Smooth muscle cell (in vitro differentiated cells): ENCODE results near the gene CFAP299. TPM values are rescaled to one million over a fixed set of nuclear protein-coding genes. Genes with fewer than 3 reads are reported as not detected.

Source experiments
- DNase-seq: peaks from one replicate; lab custom pipeline; 2025; ENCODE audit not compliant: unreplicated experiment; lab: John Stamatoyannopoulos, UW
- H2AFZ ChIP-seq: fragments of 200-600 bp; sonication (generic); 2 replicates; pipeline ENCODE4 v1.6.0; 2016; ENCODE audit warnings: antibody characterized with exemption, low read depth, mild to moderate bottlenecking
- H3F3A ChIP-seq: fragments of 200-600 bp; sonication (generic); 2 replicates; pipeline ENCODE4 v1.6.0; 2017; ENCODE audit warnings: antibody characterized with exemption, low read depth
- H3K27ac ChIP-seq: fragments of 200-600 bp; sonication (generic); 2 replicates; pipeline ENCODE4 v1.5.1; 2016; ENCODE audit warnings: low read depth, mild to moderate bottlenecking
- H3K27me3 ChIP-seq: fragments of 200-600 bp; sonication (generic); 2 replicates; pipeline ENCODE4 v1.6.1; 2016; ENCODE audit warnings: low read depth, mild to moderate bottlenecking
- H3K36me3 ChIP-seq: fragments of 200-600 bp; sonication (generic); 2 replicates; pipeline ENCODE4 v1.5.1; 2016; ENCODE audit warnings: low read depth
- H3K4me1 ChIP-seq: fragments of 200-600 bp; sonication (generic); 2 replicates; pipeline ENCODE4 v1.5.1; 2016; ENCODE audit warnings: low read depth
- H3K4me2 ChIP-seq: fragments of 200-600 bp; sonication (generic); 2 replicates; pipeline ENCODE4 v1.6.0; 2016; ENCODE audit warnings: mild to moderate bottlenecking
- H3K4me3 ChIP-seq: fragments of 200-600 bp; sonication (generic); 2 replicates; pipeline ENCODE4 v1.5.1; 2016; ENCODE audit warnings: mild to moderate bottlenecking
- H3K79me2 ChIP-seq: fragments of 200-600 bp; sonication (generic); 2 replicates; pipeline ENCODE4 v1.6.0; 2016; ENCODE audit warnings: low read depth, mild to moderate bottlenecking
- H3K9ac ChIP-seq: fragments of 200-600 bp; sonication (generic); 2 replicates; pipeline ENCODE4 v1.6.0; 2016; ENCODE audit warnings: low read depth
- H3K9me3 ChIP-seq: fragments of 200-600 bp; sonication (generic); replicated peaks from 2 replicates; pipeline ENCODE4 v1.5.1; 2016; ENCODE audit warnings: low read depth
- H4K20me1 ChIP-seq: fragments of 200-600 bp; sonication (generic); 2 replicates; pipeline ENCODE4 v1.6.0; 2016; ENCODE audit warnings: low read depth
- CTCF ChIP-seq: fragments of 200-600 bp; sonication (generic); IDR thresholded peaks from 2 replicates; pipeline ENCODE4 v1.5.1; 2017; ENCODE audit warnings: borderline replicate concordance, mild to moderate bottlenecking, antibody characterized with exemption; ENCODE audit not compliant: insufficient read depth, poor library complexity, severe bottlenecking
- WGBS: methylation state at CpG from one replicate; pipeline ENCODE4 v1.1.7; 2016; ENCODE audit warnings: low lambda C conversion rate; 5-methylcytosine and 5-hydroxymethylcytosine counted together
- polyA plus RNA-seq: library from polyadenylated mRNA; unstranded; fragments of >200 nt; fragmentation: Nextera tagmentation; extraction: Ambion mirVana; gene quantifications from 2 replicates; pipeline ENCODE4 v1.2.1, GENCODE V29; 2016
- total RNA-seq: library from RNA; depleted of rRNA; stranded (reverse); fragments of >200 nt; gene quantifications from 2 replicates; pipeline ENCODE4 v1.2.3, GENCODE V29; 2014

The CFAP299 gene
- total and polyA plus RNA-seq, 2 experiments from 2014 or later = not detected

DNA sequence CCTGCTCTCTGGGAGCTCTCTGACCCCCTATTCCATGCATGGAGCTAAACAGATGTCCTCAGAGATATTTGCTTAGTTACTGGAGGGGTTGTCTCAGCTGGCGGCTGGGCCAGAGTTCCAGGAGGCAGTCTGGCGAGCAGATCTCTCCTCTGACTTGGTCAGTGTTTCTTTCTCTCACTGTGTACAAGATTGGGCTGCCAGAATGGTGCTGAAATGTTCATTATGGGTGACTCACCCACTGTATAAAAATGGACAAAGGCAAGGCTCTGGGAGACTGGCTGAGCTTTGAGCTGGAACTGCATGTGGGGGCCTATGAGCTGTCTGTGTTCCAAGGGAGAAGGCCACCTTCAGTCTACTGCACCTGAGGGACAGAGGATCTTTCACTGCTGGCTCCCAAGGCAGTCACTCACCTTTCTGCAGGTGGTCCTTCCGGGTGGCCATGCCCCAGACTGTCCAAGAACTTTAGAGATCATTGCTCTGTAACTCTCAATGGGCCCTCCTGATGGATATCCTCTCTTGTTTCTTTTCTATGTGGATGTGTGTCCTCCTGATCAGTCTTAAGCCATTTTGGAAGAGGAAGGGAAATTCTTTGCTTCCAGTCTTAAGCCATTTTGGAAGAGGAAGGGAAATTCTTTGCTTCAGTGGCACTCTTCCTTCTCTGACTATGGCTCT lies 88.2 kb downstream of the CFAP299 start:
- Histone ChIP-seq H3K4me1 (no peaks in the 10 kb centered on the region), H2AFZ (no peak overlapping the region)
- 86% methylated on average over 3 of the region's 3 CpGs for WGBS

GRCh38 chr4:80424225-80424581 lies 88.7 kb downstream of the CFAP299 start:
- no peak overlapping the region for H2AFZ ChIP-seq
- 88% methylated on average over 2 of the region's 2 CpGs for WGBS
- no peaks in the 10 kb centered on the region for H3K4me1 ChIP-seq
- no peak overlapping the region for H3K9ac ChIP-seq
- H3K27ac ChIP-seq = no peak overlapping the region
- H3K9me3 ChIP-seq = no peaks in the 10 kb centered on the region
- no peak for DNase-seq
- H3K4me2 ChIP-seq = no peak overlapping the region
- H3K36me3 ChIP-seq = no peaks in the 10 kb centered on the region
- no peaks in the 10 kb centered on the region for H3K79me2 ChIP-seq
- H4K20me1 ChIP-seq = no peaks in the 10 kb centered on the region
- no peaks in the 10 kb centered on the region for H3K27me3 ChIP-seq
- H3F3A ChIP-seq = no peaks in the 10 kb centered on the region
- H3K4me3 ChIP-seq = no peak overlapping the region
- TF ChIP-seq CTCF = no peak

More for the DNA sequence above, 88.2 kb downstream of the CFAP299 start:
- H3K4me3 ChIP-seq = no peak overlapping the region
- no peaks in the 10 kb centered on the region for H4K20me1 ChIP-seq
- no peaks in the 10 kb centered on the region for H3K79me2 ChIP-seq
- no peak overlapping the region for H3K27ac ChIP-seq
- no peaks in the 10 kb centered on the region for H3K9me3 ChIP-seq
- H3K27me3 ChIP-seq = no peaks in the 10 kb centered on the region
- H3K4me2 ChIP-seq = no peak overlapping the region
- TF ChIP-seq CTCF = no peak
- no peaks in the 10 kb centered on the region for H3F3A ChIP-seq
- no peak overlapping the region for H3K9ac ChIP-seq
- no peak for DNase-seq
- H3K36me3 ChIP-seq = no peaks in the 10 kb centered on the region

GRCh38 chr4:80425124-80426100 lies 89.9 kb downstream of the CFAP299 start:
- WGBS = 77% methylated on average over 4 of the region's 4 CpGs
- Histone ChIP-seq H3K27ac (no peak overlapping the region), H3K9ac (no peak overlapping the region), H4K20me1 (no peaks in the 10 kb centered on the region), H3F3A (no peaks in the 10 kb centered on the region), H3K27me3 (no peaks in the 10 kb centered on the region), H3K4me1 (no peaks in the 10 kb centered on the region), H3K36me3 (no peaks in the 10 kb centered on the region), H3K79me2 (no peaks in the 10 kb centered on the region), H3K9me3 (no peaks in the 10 kb centered on the region), H3K4me3 (no peak overlapping the region), H2AFZ (no peak overlapping the region), H3K4me2 (no peak overlapping the region)
- no peak for DNase-seq
- no peak for TF ChIP-seq CTCF
